ENCODE data around the gene VGLL4. TPM values are rescaled to one million over a fixed set of nuclear protein-coding genes. Genes with fewer than 3 reads are reported as not detected.

The VGLL4 gene
- total RNA-seq, 5 donors from 2014 or later (not counting 1 experiment from before 2014, with no cell fraction given): 24.7 to 33.4 (median 28.4) TPM

DNA sequence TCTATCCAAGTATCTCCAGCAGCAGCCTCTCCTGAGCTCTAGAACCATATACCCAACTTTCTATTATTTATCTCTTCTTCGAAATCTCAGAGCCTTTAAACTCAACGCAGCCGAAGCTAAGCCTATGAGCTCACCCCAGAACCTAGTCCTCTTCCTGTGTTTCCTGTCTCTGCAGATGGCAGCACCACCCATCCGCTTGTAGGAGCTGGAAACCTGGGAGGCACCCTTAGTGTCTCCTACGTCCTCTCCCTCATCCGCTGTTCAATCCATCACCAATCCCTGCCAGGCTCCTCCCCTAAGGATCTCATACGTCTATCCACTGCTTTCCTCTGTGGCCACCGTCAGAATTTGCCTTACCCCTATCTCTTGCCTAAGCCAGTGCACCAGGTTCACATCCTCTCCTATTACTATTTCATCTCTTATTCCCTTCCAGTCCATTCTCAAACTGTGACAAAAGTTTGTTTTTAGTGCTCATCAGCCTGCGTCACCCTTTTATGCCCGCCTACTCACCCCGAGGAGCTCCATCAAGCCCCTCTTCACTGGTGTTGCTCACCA, 9.6 kb downstream of the VGLL4 start:
- Mint-ChIP-seq H3K9me3 (no peaks in the 10 kb centered on the region), H3K27me3 (no peaks in the 10 kb centered on the region), H3K4me1 (peaks cover 84 to 85% (median 84%) of the 10 kb centered on the region in 3 donors), H3K36me3 (peaks cover 13% of the 10 kb centered on the region), H3K27ac (peak overlapping the region; percentile 64 to 86), H3K4me3 (peak overlapping the region; percentile 35 to 65 (median 38))
- Histone ChIP-seq H3K9me3 (no peaks in the 10 kb centered on the region), H3K27me3 (replicated peaks in 1 of 2; ENCODE audit: control insufficient read depth in 2 of 2, extremely low read depth in 1 of 2, insufficient read depth in 2 of 2, low read length in 1 of 2) (no peaks in the 10 kb centered on the region), H3K36me3 (ENCODE audit: control insufficient read depth in 2 of 2, extremely low read depth in 1 of 2, insufficient read depth in 1 of 2, low read length in 1 of 2) (no peaks in the 10 kb centered on the region), H3K4me3 (ENCODE audit: control insufficient read depth in 1 of 2, extremely low read depth in 1 of 2, low read length in 1 of 2) (peak overlapping the region in 1 of 2 donors; percentile 36), H3K27ac (ENCODE audit: low read length) (peak overlapping the region; percentile 2), H3K4me1 (ENCODE audit: control insufficient read depth in 1 of 2, extremely low read depth in 1 of 2, insufficient read depth in 2 of 2, low read length in 2 of 2) (peaks cover 30 to 72% of the 10 kb centered on the region in 2 experiments)
- ChIA-PET CTCF (interaction anchor here (0.7 to 1.2 kb wide), 3 partner anchors 9 to 13 kb away, joined by 3 to 4 read pairs (median 3); partner anchors contain the start of gene VGLL4 (in 1 of the 2)), POLR2A (interaction anchor here (0.6 to 1.4 kb wide), 2 partner anchors 9 to 11 kb away, joined by 4 read pairs; partner anchors contain the start of gene VGLL4 (in 1 of the 2))
- 46% methylated on average over 8 of the region's 11 CpGs for WGBS (ENCODE audit: insufficient coverage)
- ATAC-seq (replicated peaks in 1 of 4) (peak; percentile 85 to 93 (median 86)), DNase-seq (peak in 6 of 35 experiments; percentile 10 to 39 (median 22))

- Histone ChIP-seq H3K4me3 (ENCODE audit: control insufficient read depth in 1 of 2, extremely low read depth in 1 of 2, low read length in 1 of 2) (peak overlapping the region in 1 of 2 donors; percentile 15), H3K27me3 (replicated peaks in 1 of 2; ENCODE audit: control insufficient read depth in 2 of 2, extremely low read depth in 1 of 2, insufficient read depth in 2 of 2, low read length in 1 of 2) (no peaks in the 10 kb centered on the region), H3K36me3 (ENCODE audit: control insufficient read depth in 2 of 2, extremely low read depth in 1 of 2, insufficient read depth in 1 of 2, low read length in 1 of 2) (no peaks in the 10 kb centered on the region), H3K27ac (ENCODE audit: low read length) (no peak overlapping the region), H3K9me3 (no peaks in the 10 kb centered on the region), H3K4me1 (ENCODE audit: control insufficient read depth in 1 of 2, extremely low read depth in 1 of 2, insufficient read depth in 2 of 2, low read length in 2 of 2) (peaks cover 20 to 66% of the 10 kb centered on the region in 2 experiments)
- 92% methylated on average over 2 of the region's 3 CpGs for WGBS (ENCODE audit: insufficient coverage)
- ATAC-seq (replicated peaks in 1 of 4): no peak
- POLR2A ChIA-PET: no interaction called here
- no peak for DNase-seq
- no peaks in the 10 kb centered on the region for H3K27me3 Mint-ChIP-seq
- CTCF ChIA-PET: no interaction called here
- no peaks in the 10 kb centered on the region for H3K9me3 Mint-ChIP-seq
- H3K36me3 Mint-ChIP-seq: peaks cover 13% of the 10 kb centered on the region
- H3K4me1 Mint-ChIP-seq: peaks cover 72 to 76% (median 73%) of the 10 kb centered on the region in 3 donors
- H3K27ac Mint-ChIP-seq: peak overlapping the region; percentile 81 to 86
- peak overlapping the region in 1 of 3 donors; percentile 65 for H3K4me3 Mint-ChIP-seq
These were observed 10.7 kb downstream of the VGLL4 start for GRCh38 chr3:11632966-11633365.

GRCh38 chr3:11632564-11632963, 11.2 kb downstream of the VGLL4 start:
- CTCF ChIA-PET: no interaction called here

DNA sequence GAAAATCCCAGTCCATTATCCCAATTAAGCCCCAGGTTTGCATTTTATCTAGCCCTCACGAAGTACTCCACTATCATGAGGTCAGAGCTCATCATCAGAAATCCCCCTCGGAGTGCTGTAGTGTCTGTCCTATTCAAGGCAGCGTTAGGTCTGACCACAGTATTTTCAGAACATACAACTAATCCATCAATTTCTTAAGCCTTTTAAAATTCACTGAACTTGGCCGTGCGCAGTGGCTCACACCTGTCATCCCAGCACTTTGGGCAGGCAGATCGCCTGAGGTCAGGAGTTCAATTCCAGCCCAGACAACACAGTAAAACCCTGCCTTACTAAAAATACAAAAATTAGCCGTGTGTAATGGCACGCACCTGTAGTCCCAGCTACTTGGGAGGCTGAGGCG, 11.9 kb downstream of the VGLL4 start:
- Mint-ChIP-seq H3K4me1 (peaks cover 65 to 73% (median 71%) of the 10 kb centered on the region in 3 donors), H3K36me3 (peaks cover 13% of the 10 kb centered on the region), H3K4me3 (no peak overlapping the region), H3K9me3 (no peaks in the 10 kb centered on the region), H3K27ac (peak overlapping the region in 1 of 2 donors; percentile 62), H3K27me3 (no peaks in the 10 kb centered on the region)
- H3K27ac ChIP-seq (ENCODE audit: low read length): no peak overlapping the region
- CTCF ChIA-PET: interaction anchor here in 1 of 2 donors (0.6 to 0.7 kb wide), 2 partner anchors 13 to 257 kb away, joined by 3 read pairs; no protein-coding TSS in a partner anchor
- H3K4me1 ChIP-seq (ENCODE audit: control insufficient read depth in 1 of 2, extremely low read depth in 1 of 2, insufficient read depth in 2 of 2, low read length in 2 of 2): peaks cover 20 to 60% of the 10 kb centered on the region in 2 experiments
- DNase-seq (no peak), ATAC-seq (replicated peaks in 1 of 4) (no peak)
- H3K4me3 ChIP-seq (ENCODE audit: control insufficient read depth in 1 of 2, extremely low read depth in 1 of 2, low read length in 1 of 2): no peak overlapping the region
- POLR2A ChIA-PET: no interaction called here
- WGBS (ENCODE audit: insufficient coverage): 87% methylated on average over 6 of the region's 9 CpGs
- H3K36me3 ChIP-seq (ENCODE audit: control insufficient read depth in 2 of 2, extremely low read depth in 1 of 2, insufficient read depth in 1 of 2, low read length in 1 of 2): no peaks in the 10 kb centered on the region
- no peaks in the 10 kb centered on the region for H3K9me3 ChIP-seq
- H3K27me3 ChIP-seq (replicated peaks in 1 of 2; ENCODE audit: control insufficient read depth in 2 of 2, extremely low read depth in 1 of 2, insufficient read depth in 2 of 2, low read length in 1 of 2): no peaks in the 10 kb centered on the region

More at GRCh38 chr3:11632564-11632963, 11.2 kb downstream of the VGLL4 start:
- H3K27ac Mint-ChIP-seq: peak overlapping the region; percentile 81 to 86
- H3K36me3 Mint-ChIP-seq: peaks cover 13% of the 10 kb centered on the region
- no peaks in the 10 kb centered on the region for H3K9me3 Mint-ChIP-seq
- H3K27ac ChIP-seq (ENCODE audit: low read length): no peak overlapping the region
- peaks cover 68 to 76% (median 73%) of the 10 kb centered on the region in 3 donors for H3K4me1 Mint-ChIP-seq
- H3K4me1 ChIP-seq (ENCODE audit: control insufficient read depth in 1 of 2, extremely low read depth in 1 of 2, insufficient read depth in 2 of 2, low read length in 2 of 2): peaks cover 20 to 62% of the 10 kb centered on the region in 2 experiments
- H3K9me3 ChIP-seq: no peaks in the 10 kb centered on the region
- ATAC-seq (replicated peaks in 1 of 4) (no peak), DNase-seq (no peak)
- no peak overlapping the region for H3K4me3 ChIP-seq (ENCODE audit: control insufficient read depth in 1 of 2, extremely low read depth in 1 of 2, low read length in 1 of 2)
- H3K27me3 ChIP-seq (replicated peaks in 1 of 2; ENCODE audit: control insufficient read depth in 2 of 2, extremely low read depth in 1 of 2, insufficient read depth in 2 of 2, low read length in 1 of 2): no peaks in the 10 kb centered on the region
- POLR2A ChIA-PET: no interaction called here
- peak overlapping the region in 1 of 3 donors; percentile 65 for H3K4me3 Mint-ChIP-seq
- no peaks in the 10 kb centered on the region for H3K27me3 Mint-ChIP-seq
- no peaks in the 10 kb centered on the region for H3K36me3 ChIP-seq (ENCODE audit: control insufficient read depth in 2 of 2, extremely low read depth in 1 of 2, insufficient read depth in 1 of 2, low read length in 1 of 2)
- WGBS (ENCODE audit: insufficient coverage): 82% methylated on average over 2 of the region's 2 CpGs

DNA sequence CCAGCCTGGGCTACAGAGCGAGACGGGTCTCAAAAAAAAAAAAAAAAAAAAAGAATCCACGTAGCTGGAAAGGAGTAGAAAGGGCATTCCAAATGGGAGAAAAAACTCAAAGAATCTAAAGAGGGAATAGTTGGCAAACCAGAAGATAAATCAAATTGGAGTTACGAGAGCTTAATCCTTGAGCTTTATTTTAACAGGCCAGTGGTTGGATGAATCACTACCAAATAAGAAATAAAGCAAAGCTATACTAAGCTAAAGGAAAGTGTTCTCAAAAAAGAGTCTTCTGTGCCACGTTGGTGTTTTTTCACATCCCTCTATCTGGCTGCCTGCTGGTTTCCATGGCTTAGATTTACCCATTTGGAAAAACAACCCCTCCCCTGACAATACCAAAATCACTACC, 14.0 kb downstream of the VGLL4 start:
- no peaks in the 10 kb centered on the region for H3K27me3 ChIP-seq (replicated peaks in 1 of 2; ENCODE audit: control insufficient read depth in 2 of 2, extremely low read depth in 1 of 2, insufficient read depth in 2 of 2, low read length in 1 of 2)
- H3K4me3 Mint-ChIP-seq: no peak overlapping the region
- H3K9me3 ChIP-seq: no peaks in the 10 kb centered on the region
- H3K36me3 ChIP-seq (ENCODE audit: control insufficient read depth in 2 of 2, extremely low read depth in 1 of 2, insufficient read depth in 1 of 2, low read length in 1 of 2): no peaks in the 10 kb centered on the region
- H3K27ac ChIP-seq (ENCODE audit: low read length): no peak overlapping the region
- H3K4me3 ChIP-seq (ENCODE audit: control insufficient read depth in 1 of 2, extremely low read depth in 1 of 2, low read length in 1 of 2): no peak overlapping the region
- no peak overlapping the region for H3K27ac Mint-ChIP-seq
- H3K27me3 Mint-ChIP-seq: no peaks in the 10 kb centered on the region
- peaks cover 13% of the 10 kb centered on the region for H3K36me3 Mint-ChIP-seq
- DNase-seq (no peak), ATAC-seq (replicated peaks in 1 of 4) (no peak)
- 50% methylated on average over 2 of the region's 5 CpGs for WGBS (ENCODE audit: insufficient coverage)
- H3K4me1 ChIP-seq (ENCODE audit: control insufficient read depth in 1 of 2, extremely low read depth in 1 of 2, insufficient read depth in 2 of 2, low read length in 2 of 2): peaks cover 19 to 58% of the 10 kb centered on the region in 2 experiments
- peaks cover 66 to 73% (median 71%) of the 10 kb centered on the region in 3 donors for H3K4me1 Mint-ChIP-seq
- CTCF ChIA-PET: no interaction called here
- no peaks in the 10 kb centered on the region for H3K9me3 Mint-ChIP-seq
- POLR2A ChIA-PET: interaction anchor here in 1 of 2 donors (0.6 to 0.7 kb wide), 3 partner anchors 9 to 23 kb away, joined by 3 to 5 read pairs (median 5); no protein-coding TSS in a partner anchor

- Histone ChIP-seq H3K9me3 (no peaks in the 10 kb centered on the region), H3K27ac (ENCODE audit: low read length) (no peak overlapping the region), H3K36me3 (ENCODE audit: control insufficient read depth in 2 of 2, extremely low read depth in 1 of 2, insufficient read depth in 1 of 2, low read length in 1 of 2) (no peaks in the 10 kb centered on the region), H3K4me3 (ENCODE audit: control insufficient read depth in 1 of 2, extremely low read depth in 1 of 2, low read length in 1 of 2) (no peak overlapping the region), H3K4me1 (ENCODE audit: control insufficient read depth in 1 of 2, extremely low read depth in 1 of 2, insufficient read depth in 2 of 2, low read length in 2 of 2) (peaks cover 18 to 58% of the 10 kb centered on the region in 2 experiments), H3K27me3 (replicated peaks in 1 of 2; ENCODE audit: control insufficient read depth in 2 of 2, extremely low read depth in 1 of 2, insufficient read depth in 2 of 2, low read length in 1 of 2) (no peaks in the 10 kb centered on the region)
- ATAC-seq (replicated peaks in 1 of 4): no peak
- Mint-ChIP-seq H3K27me3 (no peaks in the 10 kb centered on the region), H3K9me3 (no peaks in the 10 kb centered on the region), H3K27ac (no peak overlapping the region), H3K36me3 (peaks cover 12% of the 10 kb centered on the region), H3K4me1 (peaks cover 63 to 72% (median 72%) of the 10 kb centered on the region in 3 donors), H3K4me3 (no peak overlapping the region)
- no CpG with 5 or more reads among the region's 2 CpGs for WGBS (ENCODE audit: insufficient coverage)
- ChIA-PET CTCF (interaction anchor here in 1 of 2 donors (0.9 kb wide), 1 partner anchor 21 kb away, joined by 3 read pairs; no protein-coding TSS in a partner anchor), POLR2A (no interaction called here)
- no peak for DNase-seq
These were observed 16.1 kb downstream of the VGLL4 start for GRCh38 chr3:11627612-11628011.
